ENCODE measurements around the gene EML3. TPM values are rescaled to one million over a fixed set of nuclear protein-coding genes. Genes with fewer than 3 reads are reported as not detected.
"Not testable (repeated sequence)": the region's sequence is repeated elsewhere in the genome, so short reads cannot be mapped to it uniquely, and the experiment has no call there.

Gene EML3
- total RNA-seq, 1 donor from 2014 or later = 4.5 TPM

DNA sequence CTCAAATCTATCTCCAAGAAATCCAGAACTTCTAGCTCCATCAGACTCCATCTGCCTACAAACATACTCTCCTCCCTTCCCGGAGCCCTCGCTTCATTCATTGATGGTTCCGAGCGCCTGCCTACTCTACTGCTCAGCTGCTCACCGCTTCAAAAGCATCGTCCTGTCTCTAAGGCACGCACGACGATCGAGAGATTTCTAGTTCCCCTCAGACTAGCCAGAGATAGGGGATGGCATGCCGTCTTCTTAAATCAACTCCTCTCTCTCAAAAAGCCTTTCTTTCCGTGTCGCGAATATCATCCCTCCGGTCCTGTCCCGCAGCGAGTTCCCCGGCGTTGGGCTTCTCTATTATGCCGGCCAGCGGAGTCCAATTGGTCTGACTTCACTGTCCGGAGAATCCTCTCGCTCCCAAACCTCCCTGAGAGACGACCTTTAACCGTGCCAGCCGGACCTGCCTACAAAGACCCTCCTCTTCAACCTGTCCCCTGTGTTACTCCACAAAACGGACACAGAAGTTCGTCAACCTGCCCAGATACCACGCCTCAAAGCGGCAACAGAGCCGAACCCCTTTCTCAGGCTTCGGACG lies 39.5 kb downstream of the EML3 start:
- DNase-seq = no peak

DNA sequence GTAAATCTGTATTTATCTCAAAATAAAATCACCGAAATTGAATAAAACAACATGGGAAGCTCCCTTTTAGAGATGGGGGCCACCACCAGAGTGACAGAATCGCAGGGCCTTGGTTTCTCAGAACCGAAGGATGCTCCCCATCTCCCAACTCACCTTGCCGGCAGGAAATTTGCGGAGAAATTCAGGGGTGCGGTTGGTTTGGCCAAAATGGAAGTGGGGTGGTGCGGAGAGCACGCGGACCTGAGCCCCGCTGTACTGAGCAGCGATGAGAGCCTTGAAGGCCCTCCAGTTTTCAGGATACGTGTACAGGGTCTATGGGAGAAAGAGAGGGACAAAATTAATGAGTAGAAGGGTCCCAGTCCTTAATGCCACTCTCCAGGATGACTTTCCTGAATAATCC lies 40.1 kb downstream of the EML3 start:
- DNase-seq = no peak

DNA sequence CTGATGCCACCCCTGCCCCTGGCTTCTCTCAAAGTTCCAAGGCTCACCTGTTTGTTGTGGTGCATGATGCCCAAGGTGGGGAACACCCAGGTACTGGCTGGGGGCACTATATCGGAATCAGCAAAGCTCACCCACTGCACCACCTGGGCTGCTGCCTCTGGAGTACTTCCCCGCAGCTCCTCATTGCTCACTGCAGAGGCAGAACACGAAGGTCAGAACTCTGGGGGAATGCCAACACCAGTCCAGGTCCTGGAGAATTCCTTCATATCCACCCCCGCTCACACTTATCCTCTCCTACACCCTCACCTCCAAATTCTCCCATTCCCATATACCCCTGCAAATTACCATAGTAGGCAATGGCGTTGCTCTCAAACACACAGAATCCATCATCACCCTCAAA lies 41.1 kb downstream of the EML3 start:
- not testable (repeated sequence) for DNase-seq

DNA sequence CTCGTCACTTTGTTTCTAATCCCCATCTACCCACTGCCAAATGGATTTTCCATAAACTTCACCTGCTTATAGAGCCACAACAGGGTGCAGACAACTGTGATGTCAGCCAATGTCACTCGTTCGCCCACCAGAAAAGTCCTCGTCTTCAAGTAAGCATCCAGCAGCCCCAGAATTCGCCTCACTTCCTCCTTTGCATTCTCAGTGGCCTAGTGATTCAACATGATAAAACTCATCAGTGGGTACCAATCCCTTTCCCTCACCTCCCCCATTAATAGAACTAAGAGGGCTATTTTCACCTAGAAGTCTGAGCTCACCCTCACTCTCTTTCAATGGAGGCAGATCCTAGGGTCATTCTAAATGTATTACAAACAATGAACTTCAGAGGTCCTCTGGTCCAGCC lies 41.7 kb downstream of the EML3 start:
- DNase-seq = not testable (repeated sequence)

DNA sequence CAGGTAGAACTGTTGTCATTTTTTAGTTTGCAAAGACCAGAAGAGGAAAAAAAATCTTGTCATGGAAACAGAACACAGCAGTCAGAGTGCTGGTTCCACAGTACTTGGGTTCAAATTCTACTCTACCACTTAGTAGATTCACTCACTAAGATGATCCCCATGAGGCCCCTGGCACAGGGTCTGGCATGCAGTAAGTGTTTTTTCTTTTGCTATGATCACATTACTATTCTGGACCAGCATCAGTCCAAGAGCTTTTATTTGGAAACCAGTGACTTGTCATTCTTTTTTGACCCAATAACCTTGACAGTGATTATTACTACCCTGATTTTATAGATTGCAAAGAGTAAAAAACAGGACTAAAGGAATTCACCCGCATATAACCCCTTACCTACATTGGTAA lies 43.0 kb downstream of the EML3 start:
- DNase-seq = no peak

DNA sequence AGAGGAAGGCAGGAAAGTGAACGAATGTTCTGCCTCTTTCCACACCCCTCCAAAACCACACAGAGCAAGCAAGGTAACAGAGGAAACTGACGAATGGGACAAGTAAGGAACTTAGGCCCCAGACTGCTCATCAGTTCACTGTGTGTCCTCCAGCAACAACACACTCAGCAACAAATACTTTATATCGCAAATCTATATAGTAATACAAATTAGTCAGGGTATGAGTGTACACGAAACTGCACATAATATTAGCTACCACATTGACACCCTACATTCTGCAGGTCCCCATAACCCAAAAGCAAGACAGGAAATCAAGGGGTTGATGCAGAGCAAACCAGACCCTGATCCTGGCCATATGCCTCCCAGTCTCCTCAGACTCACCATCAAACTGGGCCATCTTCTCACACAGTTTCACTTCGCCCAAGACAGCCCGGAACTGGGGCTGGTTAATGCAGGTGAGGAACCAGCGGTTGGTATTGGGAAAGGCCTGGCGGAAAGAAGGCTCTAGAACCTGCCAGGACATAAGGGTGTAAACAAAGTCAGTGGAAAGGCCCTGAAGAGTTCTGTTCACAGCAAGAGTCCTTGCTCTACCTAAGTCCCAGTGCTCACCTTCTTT lies 45.4 kb downstream of the EML3 start:
- no peak for DNase-seq

DNA sequence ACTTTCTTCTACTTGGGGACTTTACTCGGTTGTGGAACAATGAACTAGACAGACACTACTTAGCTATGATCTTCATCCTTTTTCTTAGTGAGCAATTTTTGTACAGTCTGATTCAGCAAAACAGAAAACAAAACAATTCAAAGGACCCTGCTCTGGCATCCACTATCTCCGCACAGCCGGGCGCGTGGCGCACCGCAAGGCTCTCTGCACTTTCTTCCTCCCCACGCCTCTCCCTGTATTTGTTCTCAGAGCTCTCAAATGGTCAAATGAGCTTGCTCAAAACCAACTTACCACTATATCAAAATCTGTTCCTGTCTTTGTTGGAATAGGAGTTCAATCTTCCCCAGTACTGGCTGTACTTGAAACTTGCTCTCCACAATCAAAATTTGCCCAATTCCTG lies 46.3 kb downstream of the EML3 start:
- DNase-seq = no peak

DNA sequence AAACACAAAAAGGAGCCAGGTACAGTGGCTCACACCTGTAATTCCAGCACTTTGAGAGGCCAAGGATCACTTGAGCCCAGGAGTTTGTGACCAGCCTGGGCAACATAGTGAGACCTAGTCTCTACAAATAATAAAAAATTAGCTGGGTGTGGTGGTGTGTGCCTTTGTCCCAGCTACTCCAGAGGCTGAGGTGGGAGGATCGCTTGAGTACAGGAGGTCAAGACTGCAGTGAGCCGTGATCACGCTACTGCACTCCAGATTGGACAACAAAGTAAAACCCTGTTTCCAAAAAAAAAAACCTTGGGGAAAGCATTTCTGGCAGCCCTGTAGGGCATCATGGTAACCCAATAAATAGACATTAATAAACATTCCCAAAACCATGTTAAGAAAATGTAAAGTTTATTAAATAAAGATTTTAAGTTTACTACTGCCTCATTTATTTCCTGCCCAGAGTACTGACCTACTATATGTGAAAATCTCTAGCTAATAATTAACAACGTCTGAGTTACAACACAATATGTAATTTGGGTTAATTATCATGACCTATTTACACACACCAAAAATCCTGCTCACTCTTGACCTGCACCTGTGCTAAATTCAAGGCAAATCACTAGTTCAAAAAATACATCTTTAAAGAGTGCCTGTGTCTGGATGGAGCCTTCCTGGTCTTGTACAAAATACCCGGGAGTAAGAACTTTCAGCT lies 47.3 kb downstream of the EML3 start:
- DNase-seq = no peak

DNA sequence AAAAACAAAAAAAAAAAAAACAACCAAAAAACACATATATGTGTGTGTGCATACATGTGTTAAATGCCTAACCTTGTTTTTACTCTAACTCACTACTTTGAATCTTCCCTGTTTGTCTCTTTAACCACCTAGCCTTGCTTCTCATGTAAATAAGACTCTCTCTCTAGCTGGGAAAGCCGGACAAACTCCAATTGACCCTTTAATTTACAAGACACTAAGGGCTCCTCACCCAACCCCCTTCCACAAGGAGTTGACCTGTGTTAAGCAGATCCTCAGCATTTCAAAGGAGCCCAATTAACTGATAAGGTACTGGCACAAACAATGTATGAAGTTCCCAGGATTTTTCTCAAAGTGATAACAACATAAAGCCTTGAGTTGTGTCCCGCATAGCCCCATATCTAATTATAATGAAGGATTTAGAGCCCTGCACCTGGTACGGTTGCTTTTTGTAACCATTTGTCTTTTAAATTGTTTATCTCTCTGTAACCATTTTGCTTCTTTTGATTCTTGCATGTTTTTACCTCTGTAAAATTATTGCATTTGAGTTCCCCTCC lies 50.8 kb downstream of the EML3 start:
- DNase-seq = not testable (repeated sequence)

DNA sequence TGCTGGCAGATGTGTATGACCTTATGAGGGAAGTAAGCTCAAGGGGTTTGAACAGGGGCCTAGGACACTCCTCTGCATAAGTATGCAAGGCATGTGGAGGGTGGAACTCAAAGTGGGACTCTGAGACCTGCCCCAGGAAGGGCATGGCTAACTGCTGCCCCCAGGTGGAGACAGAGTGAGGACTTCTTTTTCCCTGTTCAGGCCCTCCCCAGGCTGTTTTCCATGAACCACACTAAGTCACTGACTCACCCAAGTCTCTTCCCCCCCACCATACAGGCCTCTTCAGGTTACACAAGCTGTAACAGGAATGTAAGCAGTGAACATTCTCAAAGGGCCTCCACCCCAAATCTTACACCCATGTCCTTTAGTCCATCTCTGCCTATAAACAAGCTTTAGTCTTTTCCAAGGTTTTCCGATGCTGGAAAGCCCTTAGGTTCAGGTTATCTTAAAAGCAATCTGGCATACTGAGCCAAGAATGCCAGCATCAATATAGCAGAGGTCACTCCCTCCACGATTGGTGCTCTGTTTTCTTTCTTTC lies 51.9 kb downstream of the EML3 start:
- no peak for DNase-seq

DNA sequence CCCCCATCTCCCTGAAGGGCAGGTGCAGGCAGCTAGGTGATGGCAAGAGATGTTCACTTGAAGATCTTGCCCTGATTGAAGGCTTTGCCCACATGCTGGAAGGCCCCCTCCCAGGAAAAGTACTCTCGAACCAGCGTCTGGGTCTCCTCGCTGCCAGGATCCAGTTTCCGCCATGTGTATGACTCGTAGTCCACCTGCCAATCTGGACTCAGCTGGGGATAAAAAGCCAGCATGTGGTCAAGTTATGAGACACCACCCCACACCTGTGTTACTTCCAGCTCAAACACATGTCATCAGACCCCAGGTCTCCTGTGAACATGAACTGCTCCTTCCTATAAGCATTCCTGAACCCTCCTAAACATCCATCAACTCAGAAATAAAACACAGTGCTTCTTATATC lies 52.9 kb downstream of the EML3 start:
- DNase-seq = not testable (repeated sequence)

DNA sequence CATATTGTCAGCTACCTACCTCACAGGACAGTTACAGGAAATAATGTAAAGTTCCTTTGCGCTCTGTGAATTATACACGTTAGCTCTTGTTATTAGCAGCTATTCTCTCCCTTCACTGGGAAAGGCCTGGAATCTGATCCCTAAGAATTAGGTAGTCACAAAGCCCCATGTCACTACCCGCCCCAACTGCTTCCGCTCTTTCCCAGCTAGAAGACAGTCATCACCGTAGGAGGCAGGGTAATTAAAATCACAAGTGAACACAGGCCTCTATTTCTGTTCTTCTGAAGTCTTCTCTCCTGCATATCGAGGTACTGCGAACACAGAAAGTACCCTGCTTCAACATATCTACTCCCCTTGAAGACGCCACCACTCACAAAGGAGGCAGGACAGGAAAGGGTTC lies 53.4 kb downstream of the EML3 start:
- DNase-seq = no peak

DNA sequence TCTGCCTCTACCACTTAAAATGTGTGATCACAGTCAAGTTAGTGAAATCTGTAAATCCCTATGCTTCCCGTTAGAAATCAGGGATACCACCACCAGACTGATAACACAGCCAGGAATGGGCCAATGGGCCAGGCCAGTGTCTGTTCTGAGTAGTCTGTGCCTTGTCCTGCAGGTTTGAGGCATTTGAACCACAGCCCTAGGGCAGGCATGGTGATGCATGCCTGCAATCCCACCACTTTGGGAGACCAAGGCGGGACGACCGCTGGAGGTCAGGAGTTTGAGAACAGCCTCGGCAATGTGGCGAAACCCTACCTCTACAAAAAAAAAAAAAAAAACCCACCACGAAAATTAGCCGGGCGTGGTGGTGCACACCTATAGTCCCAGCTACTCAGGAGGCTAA lies 53.9 kb downstream of the EML3 start:
- DNase-seq = no peak

DNA sequence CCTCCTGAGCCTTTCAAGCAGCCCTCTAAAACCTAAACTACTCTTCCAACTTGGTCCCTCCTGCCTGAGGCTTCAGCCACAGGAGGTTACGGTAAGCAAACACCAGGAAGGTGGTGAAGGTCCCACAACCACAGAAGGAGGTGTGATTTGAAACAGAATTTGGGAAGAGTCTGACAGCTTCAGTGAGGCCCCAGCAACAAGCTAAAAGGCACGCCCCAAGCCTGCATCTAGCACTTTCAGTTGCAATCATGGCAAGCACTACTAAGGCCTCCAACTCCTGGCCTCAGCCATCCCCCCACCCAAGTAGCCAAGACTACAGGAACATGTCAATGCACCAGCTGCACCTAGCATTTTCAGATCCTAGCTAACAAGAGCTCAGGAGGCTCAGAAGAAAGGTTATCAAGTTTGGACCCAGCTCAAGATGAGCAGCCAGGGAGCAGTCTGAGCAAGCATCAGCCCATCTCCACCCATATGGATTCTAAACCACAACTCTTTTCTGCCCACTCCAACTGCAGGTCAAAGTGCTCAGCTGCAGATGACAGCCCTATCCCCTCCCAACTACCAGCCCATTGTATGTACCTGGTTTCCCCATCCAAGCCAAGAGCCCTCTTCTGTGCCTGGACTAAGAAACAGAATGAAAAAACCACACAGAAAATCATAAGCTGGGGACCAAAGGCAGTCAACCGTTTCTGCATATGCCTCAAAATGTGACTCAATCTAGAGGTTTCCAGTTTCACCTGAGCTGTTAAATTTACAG lies 55.5 kb downstream of the EML3 start:
- DNase-seq = no peak

DNA sequence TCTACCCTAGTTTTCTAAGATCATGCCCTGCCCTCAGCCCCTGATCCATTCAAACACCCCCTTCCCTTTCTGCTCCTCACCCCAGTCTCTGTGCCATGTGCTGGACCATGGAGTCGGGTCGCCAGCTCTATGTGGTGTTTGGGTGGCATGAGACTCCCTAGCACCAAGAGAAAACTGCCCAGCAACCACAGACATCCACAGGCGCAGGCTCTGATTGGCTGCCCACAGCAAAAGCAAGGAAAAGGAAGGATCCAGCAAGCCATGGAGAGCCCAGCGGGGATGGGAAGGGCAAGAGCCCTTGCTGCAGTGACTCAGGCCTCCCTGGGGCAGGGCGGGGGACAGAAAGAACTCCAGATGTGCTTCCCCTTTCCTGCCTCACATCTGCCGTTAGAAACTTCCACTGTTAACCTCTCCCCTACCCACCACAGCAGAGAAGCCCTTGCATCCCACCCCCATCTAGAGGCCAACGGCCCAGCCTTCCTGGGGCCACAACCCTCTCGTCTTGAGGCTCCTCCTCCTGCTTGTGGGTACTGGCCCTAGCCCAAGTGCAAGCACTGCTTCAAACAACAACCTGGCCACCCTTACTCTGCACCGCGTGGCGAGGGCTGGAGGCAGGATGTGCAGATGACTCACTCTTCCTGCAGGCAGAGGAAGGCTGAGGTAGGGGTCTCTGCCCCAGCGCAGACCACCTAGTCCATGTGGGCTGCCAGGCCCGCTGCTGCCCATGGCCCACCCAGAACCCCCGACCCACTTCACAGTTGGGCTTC lies 56.3 kb downstream of the EML3 start:
- DNase-seq = peak; percentile 70

DNA sequence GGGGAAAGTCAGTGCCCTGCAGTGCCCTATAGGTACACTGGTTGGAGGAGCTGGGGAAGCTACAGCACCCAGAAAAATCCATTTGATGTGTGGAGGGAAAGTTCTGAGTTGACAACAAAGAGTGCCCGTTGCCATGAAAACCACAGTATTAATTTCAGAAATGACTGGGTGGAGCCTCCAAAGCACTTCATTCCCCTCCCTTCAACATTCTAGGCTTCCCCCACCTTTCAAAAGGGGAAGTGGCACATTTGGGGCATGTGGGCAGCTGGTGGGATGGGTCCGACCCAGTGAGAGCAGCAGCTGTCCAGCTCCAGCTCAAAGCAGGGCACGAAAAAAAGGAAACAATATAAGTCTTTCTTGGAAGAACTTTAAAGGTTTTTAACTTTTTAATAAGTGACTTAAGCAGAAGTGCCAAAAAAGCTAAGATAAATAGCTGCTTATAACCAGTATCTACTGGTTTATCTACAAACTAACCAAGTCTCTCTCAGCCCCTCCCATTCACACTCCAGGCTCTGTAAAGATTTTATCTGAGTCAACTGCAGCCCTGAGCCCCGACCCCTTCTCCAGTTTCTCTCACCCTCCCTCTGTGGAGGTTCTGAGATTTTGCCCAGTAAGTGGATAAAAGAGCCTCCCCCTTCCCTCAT lies 57.0 kb downstream of the EML3 start:
- no peak for DNase-seq

DNA sequence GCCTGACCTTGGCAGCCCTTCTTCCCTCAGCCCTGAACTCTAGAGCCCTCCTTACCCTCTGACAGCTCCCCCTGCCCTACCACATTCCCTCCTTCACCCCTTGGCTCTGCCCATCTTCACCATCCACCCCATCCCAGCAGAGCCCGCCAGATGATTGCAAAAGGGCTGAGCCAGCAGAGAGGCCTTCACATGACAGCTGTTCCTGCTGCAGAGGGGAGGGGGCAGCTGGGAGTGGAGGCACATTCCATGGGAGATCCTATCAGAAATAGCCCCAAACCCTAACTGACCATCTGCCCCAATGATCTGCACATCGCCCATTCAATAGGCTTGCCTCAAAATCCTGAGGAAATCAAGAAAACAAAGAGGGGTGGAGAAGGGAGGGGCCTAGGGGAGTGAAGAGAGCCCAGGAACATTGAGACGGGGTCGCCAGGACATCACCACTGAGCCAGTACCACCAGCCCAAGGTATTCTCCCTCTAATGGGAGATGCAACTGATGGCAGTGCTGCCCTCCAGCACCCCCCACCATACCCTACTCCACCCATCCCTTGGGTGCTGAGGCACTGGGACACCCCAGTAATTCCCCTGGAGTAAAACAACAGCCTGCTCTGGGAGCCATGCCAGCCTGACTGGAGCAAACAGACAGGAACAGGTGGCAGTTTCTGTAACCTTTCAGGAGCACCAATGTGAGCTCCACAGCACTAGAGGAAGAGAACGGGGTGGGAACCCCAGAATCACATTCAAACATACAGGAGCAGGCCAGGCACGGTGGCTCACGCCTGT lies 58.0 kb downstream of the EML3 start:
- DNase-seq = no peak

DNA sequence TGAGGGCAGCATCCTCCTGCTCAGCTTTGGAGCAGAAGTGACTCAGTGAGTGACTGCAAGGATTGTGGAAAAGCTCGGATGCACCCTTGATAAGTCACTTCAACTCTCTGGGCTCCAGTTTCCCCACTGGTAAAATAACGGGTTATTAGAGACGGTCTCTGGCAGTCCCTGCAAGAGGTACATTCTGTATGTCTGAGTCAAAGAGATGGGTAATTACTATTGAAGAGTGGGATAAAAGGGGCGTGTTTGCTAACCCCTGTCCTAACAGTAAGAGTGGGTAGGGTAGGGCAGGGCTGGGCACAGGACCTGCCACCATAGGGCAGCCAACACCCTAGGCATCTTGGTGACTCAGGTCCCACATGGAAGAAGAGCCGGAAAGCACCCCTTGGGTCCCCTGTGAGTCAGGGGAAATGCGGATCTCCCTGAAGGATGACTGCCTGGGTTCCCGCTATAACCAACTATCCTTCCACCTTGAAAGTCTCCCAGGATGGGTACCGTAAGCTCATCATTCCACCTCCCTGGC lies 58.7 kb downstream of the EML3 start:
- DNase-seq = no peak

DNA sequence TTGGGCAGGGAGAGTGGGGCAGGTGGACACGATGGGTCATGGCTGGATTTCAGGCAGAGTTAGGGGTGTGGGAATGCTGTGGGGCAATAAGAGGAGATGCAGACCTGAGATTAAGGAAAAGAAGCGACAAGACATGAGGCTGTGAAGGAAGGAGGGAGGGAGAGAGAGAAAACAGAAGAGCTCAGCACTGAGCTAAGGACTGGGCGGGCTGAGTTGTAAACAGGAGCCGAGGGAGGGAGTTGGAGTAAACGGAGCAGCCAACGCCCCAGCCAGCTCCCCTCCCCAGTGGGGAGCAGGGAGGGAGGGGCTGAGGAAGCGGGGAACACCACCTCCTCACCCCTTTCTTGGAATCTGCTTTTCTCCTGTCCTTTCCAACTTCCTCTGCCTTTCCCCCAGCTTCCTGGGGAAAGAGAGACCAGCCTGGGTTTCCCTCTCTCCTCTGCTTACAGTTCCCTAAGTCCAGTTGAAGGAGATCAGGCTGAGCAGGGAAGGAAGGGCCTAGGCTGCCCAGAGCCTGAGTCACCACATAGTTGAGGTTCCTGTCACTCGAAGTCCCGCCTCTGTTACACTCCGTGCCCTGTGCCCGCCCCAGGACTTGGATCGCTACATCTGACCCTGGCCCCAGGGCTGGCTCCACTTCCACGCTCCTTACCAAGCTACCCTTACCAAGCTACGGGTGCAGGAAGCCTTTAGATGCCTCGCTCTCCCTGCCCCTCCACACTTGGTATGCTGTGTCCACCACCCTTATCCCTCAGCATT lies 59.3 kb downstream of the EML3 start:
- DNase-seq = no peak

Measured in occipital lobe (tissue), 2 donors.